HepG2 (cell line): ENCODE data around the gene CD4. TPM values are rescaled to one million over a fixed set of nuclear protein-coding genes. Genes with fewer than 3 reads are reported as not detected.

Source experiments
- BRD4 ChIP-seq: sonication (generic); formaldehyde crosslinking; IDR thresholded peaks from 2 replicates; pipeline ENCODE4 v1.4.0; 2020; ENCODE audit warnings: missing genetic modification reagents
- CEBPB ChIP-seq: IDR thresholded peaks from 2 replicates; pipeline ENCODE4 v1.6.1; 2011; ENCODE audit warnings: low read depth, low read length, improper control_type of control experiment, borderline replicate concordance
- GPN1 ChIP-seq: sonication (generic); formaldehyde crosslinking; IDR thresholded peaks from 2 replicates; pipeline ENCODE4 v1.5.1; 2020; ENCODE audit warnings: missing genetic modification reagents, borderline replicate concordance
- KLF12 ChIP-seq: sonication (generic); formaldehyde crosslinking; IDR thresholded peaks from 2 replicates; pipeline ENCODE4 v1.4.0; 2020; ENCODE audit warnings: missing genetic modification reagents, borderline replicate concordance
- RAD51 ChIP-seq: fragments of 450-650 bp; IDR thresholded peaks from 2 replicates; pipeline ENCODE4 v1.6.1; 2016; ENCODE audit warnings: borderline replicate concordance
- THAP11 ChIP-seq: IDR thresholded peaks from 2 replicates; pipeline ENCODE4 v1.6.1; 2016; ENCODE audit warnings: missing biosample characterization, missing genetic modification reagents
- U2AF2 ChIP-seq: fragments of 200-400 bp; formaldehyde crosslinking; IDR thresholded peaks from 2 replicates; pipeline ENCODE4 v1.6.1; 2017; ENCODE audit warnings: low read depth, mild to moderate bottlenecking, low read length
- ZFP1 ChIP-seq: IDR thresholded peaks from 2 replicates; pipeline ENCODE4 v1.6.1; 2016
- ZKSCAN8 ChIP-seq: IDR thresholded peaks from 2 replicates; pipeline ENCODE4 v1.6.1; 2016; ENCODE audit warnings: borderline replicate concordance, missing genetic modification reagents, missing compliant biosample characterization
- ZMAT3 ChIP-seq: sonication (generic); formaldehyde crosslinking; conservative IDR thresholded peaks from 2 replicates; pipeline ENCODE4 v1.7.0; 2021; ENCODE audit warnings: missing genetic modification reagents
- ZMYM3 ChIP-seq: sonication (generic); formaldehyde crosslinking; IDR thresholded peaks from 2 replicates; pipeline ENCODE4 v1.5.1; 2020; ENCODE audit warnings: mild to moderate bottlenecking, missing genetic modification reagents
- ZNF468 ChIP-seq: sonication (generic); formaldehyde crosslinking; IDR thresholded peaks from 2 replicates; pipeline ENCODE4 v1.8.0; 2022; ENCODE audit warnings: mild to moderate bottlenecking, moderate library complexity, missing genetic modification reagents
- ZNF572 ChIP-seq: sonication (generic); formaldehyde crosslinking; IDR thresholded peaks from 2 replicates; pipeline ENCODE4 v1.5.1; 2020; ENCODE audit warnings: mild to moderate bottlenecking, missing genetic modification reagents
- ZNF816 ChIP-seq: sonication (generic); formaldehyde crosslinking; IDR thresholded peaks from 2 replicates; pipeline ENCODE4 v1.8.0; 2022; ENCODE audit warnings: missing genetic modification reagents, mild to moderate bottlenecking, borderline replicate concordance
- polyA plus RNA-seq, 8 experiments: library from polyadenylated mRNA; depleted of rRNA in 3 of 8; stranded (reverse) in 7 of 8; unstranded in 1 of 8; fragments of >200 nt; fragmentation: Illumina TruSeq in 4 of 8; extraction: Trizol in 4 of 8; gene quantifications; 2 replicates each; pipeline versions ENCODE4 v1.2.1 to v1.2.3, GENCODE V29; 2011 to 2016; ENCODE audit warnings: low read depth in 4 of 8, missing spikeins in 1 of 8, mixed read lengths in 1 of 8; ENCODE audit not compliant: insufficient read depth in 1 of 8
- total RNA-seq, 5 experiments: library from RNA; depleted of rRNA; stranded (reverse); fragments of >200 nt; fragmentation: Illumina TruSeq; extraction: Trizol; gene quantifications; 2 replicates each; pipeline ENCODE4 v1.2.3, GENCODE V29; 2016; ENCODE audit warnings: low read depth in 1 of 5
- TF ChIP-seq, protein P1 (sequence below): sonication (generic); formaldehyde crosslinking; IDR thresholded peaks from 2 replicates; pipeline ENCODE4 v1.4.0; 2020; ENCODE audit warnings: missing genetic modification reagents
- TF ChIP-seq, protein P2 (sequence below): IDR thresholded peaks from 2 replicates; pipeline ENCODE4 v1.6.1; 2016; ENCODE audit warnings: missing compliant biosample characterization, missing genetic modification reagents, borderline replicate concordance
- TF ChIP-seq, protein P3 (sequence below): sonication (generic); formaldehyde crosslinking; IDR thresholded peaks from 2 replicates; pipeline ENCODE4 v1.4.0; 2020; ENCODE audit warnings: missing genetic modification reagents, borderline replicate concordance
- TF ChIP-seq, protein P4 (sequence below): sonication (generic); formaldehyde crosslinking; IDR thresholded peaks from 2 replicates; pipeline ENCODE4 v1.9.0; 2022; ENCODE audit warnings: missing genetic modification reagents, mild to moderate bottlenecking, borderline replicate concordance
- TF ChIP-seq, protein P5 (sequence below): sonication (generic); formaldehyde crosslinking; IDR thresholded peaks from 2 replicates; pipeline ENCODE4 v1.8.1; 2023; ENCODE audit warnings: mild to moderate bottlenecking, moderate library complexity, missing genetic modification reagents
- TF ChIP-seq, protein P6 (sequence below): sonication (generic); formaldehyde crosslinking; IDR thresholded peaks from 2 replicates; pipeline ENCODE4 v1.4.0; 2020; ENCODE audit warnings: mild to moderate bottlenecking, missing genetic modification reagents

CD4 gene
- total and polyA plus RNA-seq, 2 of the 13 experiments (the other 11 are each of a cell fraction or from before 2014, with no cell fraction given), result 0.07 to 0.95 TPM

DNA sequence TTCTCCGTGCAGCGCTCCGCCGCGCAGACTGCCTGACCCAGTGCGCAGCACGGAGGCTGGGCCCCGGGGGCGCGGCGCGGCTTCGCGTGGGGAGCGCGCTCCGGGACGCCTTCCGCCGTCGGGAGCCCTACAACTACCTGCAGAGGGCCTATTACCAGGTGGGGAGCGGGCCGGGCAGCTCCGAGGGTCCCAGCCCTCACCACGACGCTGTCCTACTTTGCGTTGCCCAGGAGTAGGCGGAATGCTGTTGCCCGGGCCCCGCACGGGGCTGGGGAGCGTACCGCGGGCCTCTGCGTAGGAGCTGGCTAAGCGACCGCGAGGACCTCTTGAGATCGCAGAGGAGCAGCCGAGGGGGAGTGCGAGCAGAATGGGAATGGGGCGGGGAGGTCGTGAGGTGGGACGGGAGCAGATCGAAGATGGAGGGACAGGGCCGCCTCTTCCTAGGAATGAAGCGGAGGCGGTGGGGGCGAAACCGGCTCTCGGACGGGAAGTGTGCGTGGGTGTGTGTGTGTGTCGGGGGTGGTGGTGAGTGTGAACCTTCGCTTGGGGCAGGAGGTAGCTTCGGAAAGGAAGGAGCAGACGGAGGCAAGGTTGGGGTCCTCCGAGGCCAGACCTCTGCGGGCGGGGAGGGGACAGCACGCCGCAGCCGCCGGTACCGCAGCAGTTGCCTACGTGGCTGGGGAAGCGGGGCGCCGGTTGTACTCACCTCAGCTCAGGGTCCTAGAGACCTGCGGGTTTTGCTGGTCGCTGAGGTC is 39.6 kb downstream of the CD4 start (continued):
- TF ChIP-seq U2AF2, result no peak
- TF ChIP-seq KLF12 (CRISPR knock-in tag), result no peak
- TF ChIP-seq ZKSCAN8, result no peak
- TF ChIP-seq, protein P1, sequence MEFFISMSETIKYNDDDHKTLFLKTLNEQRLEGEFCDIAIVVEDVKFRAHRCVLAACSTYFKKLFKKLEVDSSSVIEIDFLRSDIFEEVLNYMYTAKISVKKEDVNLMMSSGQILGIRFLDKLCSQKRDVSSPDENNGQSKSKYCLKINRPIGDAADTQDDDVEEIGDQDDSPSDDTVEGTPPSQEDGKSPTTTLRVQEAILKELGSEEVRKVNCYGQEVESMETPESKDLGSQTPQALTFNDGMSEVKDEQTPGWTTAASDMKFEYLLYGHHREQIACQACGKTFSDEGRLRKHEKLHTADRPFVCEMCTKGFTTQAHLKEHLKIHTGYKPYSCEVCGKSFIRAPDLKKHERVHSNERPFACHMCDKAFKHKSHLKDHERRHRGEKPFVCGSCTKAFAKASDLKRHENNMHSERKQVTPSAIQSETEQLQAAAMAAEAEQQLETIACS, result no peak
- TF ChIP-seq ZNF572 (CRISPR knock-in tag), result no peak
- TF ChIP-seq, protein P2, sequence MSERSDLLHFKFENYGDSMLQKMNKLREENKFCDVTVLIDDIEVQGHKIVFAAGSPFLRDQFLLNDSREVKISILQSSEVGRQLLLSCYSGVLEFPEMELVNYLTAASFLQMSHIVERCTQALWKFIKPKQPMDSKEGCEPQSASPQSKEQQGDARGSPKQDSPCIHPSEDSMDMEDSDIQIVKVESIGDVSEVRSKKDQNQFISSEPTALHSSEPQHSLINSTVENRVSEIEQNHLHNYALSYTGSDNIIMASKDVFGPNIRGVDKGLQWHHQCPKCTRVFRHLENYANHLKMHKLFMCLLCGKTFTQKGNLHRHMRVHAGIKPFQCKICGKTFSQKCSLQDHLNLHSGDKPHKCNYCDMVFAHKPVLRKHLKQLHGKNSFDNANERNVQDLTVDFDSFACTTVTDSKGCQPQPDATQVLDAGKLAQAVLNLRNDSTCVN (CRISPR knock-in tag), result no peak
- peak; percentile 95 for TF ChIP-seq ZNF816 (CRISPR knock-in tag)
- TF ChIP-seq ZFP1 (CRISPR knock-in tag), result no peak
- TF ChIP-seq, protein P3, sequence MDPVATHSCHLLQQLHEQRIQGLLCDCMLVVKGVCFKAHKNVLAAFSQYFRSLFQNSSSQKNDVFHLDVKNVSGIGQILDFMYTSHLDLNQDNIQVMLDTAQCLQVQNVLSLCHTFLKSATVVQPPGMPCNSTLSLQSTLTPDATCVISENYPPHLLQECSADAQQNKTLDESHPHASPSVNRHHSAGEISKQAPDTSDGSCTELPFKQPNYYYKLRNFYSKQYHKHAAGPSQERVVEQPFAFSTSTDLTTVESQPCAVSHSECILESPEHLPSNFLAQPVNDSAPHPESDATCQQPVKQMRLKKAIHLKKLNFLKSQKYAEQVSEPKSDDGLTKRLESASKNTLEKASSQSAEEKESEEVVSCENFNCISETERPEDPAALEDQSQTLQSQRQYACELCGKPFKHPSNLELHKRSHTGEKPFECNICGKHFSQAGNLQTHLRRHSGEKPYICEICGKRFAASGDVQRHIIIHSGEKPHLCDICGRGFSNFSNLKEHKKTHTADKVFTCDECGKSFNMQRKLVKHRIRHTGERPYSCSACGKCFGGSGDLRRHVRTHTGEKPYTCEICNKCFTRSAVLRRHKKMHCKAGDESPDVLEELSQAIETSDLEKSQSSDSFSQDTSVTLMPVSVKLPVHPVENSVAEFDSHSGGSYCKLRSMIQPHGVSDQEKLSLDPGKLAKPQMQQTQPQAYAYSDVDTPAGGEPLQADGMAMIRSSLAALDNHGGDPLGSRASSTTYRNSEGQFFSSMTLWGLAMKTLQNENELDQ, result peak; percentile 46; the same call in 1 of the 2 replicates
- peak; percentile 92 for TF ChIP-seq GPN1 (CRISPR knock-in tag)
- TF ChIP-seq ZMYM3 (CRISPR knock-in tag), result peak; percentile 41; the same call in 1 of the 2 replicates
- TF ChIP-seq, protein P4, sequence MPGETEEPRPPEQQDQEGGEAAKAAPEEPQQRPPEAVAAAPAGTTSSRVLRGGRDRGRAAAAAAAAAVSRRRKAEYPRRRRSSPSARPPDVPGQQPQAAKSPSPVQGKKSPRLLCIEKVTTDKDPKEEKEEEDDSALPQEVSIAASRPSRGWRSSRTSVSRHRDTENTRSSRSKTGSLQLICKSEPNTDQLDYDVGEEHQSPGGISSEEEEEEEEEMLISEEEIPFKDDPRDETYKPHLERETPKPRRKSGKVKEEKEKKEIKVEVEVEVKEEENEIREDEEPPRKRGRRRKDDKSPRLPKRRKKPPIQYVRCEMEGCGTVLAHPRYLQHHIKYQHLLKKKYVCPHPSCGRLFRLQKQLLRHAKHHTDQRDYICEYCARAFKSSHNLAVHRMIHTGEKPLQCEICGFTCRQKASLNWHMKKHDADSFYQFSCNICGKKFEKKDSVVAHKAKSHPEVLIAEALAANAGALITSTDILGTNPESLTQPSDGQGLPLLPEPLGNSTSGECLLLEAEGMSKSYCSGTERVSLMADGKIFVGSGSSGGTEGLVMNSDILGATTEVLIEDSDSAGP (CRISPR knock-in tag), result peak; percentile 88; the same call in 1 of the 2 replicates
- no peak for TF ChIP-seq CEBPB
- no peak for TF ChIP-seq BRD4 (CRISPR knock-in tag)
- TF ChIP-seq, protein P5, sequence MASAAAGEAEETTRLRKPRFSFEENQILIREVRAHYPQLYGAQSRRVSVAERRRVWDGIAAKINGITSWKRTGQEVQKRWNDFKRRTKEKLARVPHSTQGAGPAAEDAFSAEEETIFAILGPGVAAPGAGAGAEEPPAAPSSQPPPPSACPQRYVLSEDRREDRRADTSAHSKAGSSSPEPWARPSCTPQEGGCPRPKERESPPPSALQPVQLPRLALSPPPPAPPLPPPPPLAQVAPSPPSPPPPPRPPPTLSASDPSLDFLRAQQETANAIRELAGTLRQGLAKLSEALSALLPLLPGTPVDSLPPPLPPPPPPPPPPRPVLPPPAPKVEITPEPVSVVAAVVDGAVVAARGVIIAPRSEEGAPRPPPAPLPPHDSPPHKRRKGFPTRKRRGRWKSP (CRISPR knock-in tag), result no peak; the same call in 1 of the 2 replicates
- TF ChIP-seq ZNF468 (CRISPR knock-in tag), result 0 out of 2 replicates have a peak, but pooled peaks have one; percentile 72
- TF ChIP-seq, protein P6, sequence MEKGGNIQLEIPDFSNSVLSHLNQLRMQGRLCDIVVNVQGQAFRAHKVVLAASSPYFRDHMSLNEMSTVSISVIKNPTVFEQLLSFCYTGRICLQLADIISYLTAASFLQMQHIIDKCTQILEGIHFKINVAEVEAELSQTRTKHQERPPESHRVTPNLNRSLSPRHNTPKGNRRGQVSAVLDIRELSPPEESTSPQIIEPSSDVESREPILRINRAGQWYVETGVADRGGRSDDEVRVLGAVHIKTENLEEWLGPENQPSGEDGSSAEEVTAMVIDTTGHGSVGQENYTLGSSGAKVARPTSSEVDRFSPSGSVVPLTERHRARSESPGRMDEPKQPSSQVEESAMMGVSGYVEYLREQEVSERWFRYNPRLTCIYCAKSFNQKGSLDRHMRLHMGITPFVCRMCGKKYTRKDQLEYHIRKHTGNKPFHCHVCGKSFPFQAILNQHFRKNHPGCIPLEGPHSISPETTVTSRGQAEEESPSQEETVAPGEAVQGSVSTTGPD (CRISPR knock-in tag), result peak; percentile 48; the same call in 1 of the 2 replicates
- 0 out of 2 replicates have a peak, but pooled peaks have one; percentile 15 for TF ChIP-seq THAP11 (CRISPR knock-in tag)
- TF ChIP-seq ZMAT3 (CRISPR knock-in tag), result peak; percentile 92
- TF ChIP-seq RAD51, result no peak
